ENCODE measurements around the gene NOD1. TPM values are rescaled to one million over a fixed set of nuclear protein-coding genes. Genes with fewer than 3 reads are reported as not detected.

Gene NOD1
- total RNA-seq, 3 donors from 2014 or later = 13.2 to 14.4 (median 13.2) TPM

DNA sequence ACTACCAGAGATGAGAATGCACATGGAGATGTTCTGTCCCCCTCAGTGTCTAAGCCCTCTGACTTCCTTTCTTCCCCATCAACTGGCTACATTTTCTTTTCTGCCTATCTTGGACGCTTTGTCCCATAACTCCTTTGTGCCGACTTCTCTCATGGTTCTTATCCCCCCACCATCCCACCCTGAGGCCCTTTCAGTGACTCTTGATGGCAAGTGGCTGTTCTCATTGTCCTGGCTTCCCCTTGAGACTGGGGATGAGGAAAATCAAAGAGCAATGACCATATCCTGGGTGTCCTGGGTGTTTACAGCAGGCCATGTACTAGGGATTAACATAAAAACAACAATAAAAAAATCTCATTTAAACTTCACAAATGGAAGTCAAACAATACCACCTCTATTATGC, 44.9 kb upstream of the NOD1 start:
- intact Hi-C loops (cut with DNase I, micrococcal nuclease) = no loop called here
- TF ChIP-seq, protein P1, sequence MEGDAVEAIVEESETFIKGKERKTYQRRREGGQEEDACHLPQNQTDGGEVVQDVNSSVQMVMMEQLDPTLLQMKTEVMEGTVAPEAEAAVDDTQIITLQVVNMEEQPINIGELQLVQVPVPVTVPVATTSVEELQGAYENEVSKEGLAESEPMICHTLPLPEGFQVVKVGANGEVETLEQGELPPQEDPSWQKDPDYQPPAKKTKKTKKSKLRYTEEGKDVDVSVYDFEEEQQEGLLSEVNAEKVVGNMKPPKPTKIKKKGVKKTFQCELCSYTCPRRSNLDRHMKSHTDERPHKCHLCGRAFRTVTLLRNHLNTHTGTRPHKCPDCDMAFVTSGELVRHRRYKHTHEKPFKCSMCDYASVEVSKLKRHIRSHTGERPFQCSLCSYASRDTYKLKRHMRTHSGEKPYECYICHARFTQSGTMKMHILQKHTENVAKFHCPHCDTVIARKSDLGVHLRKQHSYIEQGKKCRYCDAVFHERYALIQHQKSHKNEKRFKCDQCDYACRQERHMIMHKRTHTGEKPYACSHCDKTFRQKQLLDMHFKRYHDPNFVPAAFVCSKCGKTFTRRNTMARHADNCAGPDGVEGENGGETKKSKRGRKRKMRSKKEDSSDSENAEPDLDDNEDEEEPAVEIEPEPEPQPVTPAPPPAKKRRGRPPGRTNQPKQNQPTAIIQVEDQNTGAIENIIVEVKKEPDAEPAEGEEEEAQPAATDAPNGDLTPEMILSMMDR (IDR thresholded peaks at IDR 0.05) = no peak
- Histone ChIP-seq H3K4me3 (no peak overlapping the region), H3K4me1 (ENCODE audit: low read depth) (peaks cover 11% of the 10 kb centered on the region), H3K9me3 (no peaks in the 10 kb centered on the region), H3K36me3 (ENCODE audit: low read depth) (no peaks in the 10 kb centered on the region)
- DNase-seq (no peak), ATAC-seq (no peak)

DNA sequence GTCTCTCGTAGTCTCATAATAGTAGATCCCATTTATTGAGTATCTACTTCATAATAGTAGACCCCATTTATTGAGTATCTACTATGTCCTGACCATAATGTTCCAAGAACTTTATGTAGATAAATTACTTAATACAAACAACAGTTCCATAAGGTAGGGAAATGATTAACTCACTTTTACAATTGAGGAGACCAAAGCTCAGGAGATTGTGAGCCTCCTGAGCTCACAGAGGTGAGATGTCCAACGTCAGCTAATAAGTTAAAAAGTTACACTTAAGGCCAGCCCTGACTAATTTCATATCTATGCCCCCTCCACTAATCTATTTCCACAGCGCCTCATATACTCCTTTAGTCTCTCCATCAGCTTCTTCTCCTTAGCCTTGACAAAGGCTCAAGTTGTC, 43.6 kb upstream of the NOD1 start:
- H3K4me1 ChIP-seq (ENCODE audit: low read depth) = peaks cover 11% of the 10 kb centered on the region
- ATAC-seq (peak; percentile 83), DNase-seq (no peak)
- no peak overlapping the region for H3K4me3 ChIP-seq
- TF ChIP-seq, protein P1 (IDR thresholded peaks at IDR 0.05) = no peak
- no peaks in the 10 kb centered on the region for H3K9me3 ChIP-seq
- intact Hi-C loops (cut with DNase I, micrococcal nuclease) = no loop called here
- no peaks in the 10 kb centered on the region for H3K36me3 ChIP-seq (ENCODE audit: low read depth)

DNA sequence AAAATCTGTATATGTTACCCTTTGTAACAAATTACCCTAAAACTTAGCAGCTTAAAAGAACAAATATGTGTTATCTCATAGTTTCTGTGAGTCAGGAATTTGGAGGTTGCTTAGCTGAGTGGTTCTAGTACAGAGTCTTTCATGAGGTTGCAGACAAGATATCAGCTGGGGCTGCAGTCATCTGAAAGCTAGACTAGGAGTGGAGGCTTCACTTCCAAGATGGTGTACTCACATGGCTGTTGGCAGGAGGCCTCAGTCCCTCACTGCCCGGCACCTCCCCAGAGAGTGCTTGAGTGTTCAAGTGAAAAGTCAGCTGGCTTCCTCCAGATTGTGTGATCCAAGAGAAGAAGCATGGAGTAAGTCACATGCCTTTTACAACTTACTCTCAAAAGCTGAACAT, 42.9 kb upstream of the NOD1 start:
- no peaks in the 10 kb centered on the region for H3K9me3 ChIP-seq
- ATAC-seq (peak; percentile 52), DNase-seq (peak in 1 of 3 donors; percentile 33)

DNA sequence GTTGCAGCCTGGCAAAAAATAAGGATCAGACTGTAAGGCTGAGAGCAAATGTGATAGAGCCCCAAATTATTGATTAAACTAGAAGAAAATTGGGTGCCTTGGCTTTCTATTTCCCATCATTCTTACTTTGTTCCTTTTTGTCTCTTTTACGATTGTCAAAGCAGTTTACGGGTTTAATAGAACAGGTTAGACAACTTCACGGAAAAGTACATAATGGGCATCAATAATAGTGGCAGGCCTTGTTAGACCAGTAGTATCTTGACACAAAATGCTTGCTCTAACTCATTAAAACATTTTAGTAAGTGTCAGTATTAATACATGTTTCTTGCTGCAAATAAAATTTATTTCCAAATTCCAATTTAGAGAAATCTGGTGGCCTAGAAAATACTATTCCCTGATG, 40.5 kb upstream of the NOD1 start:
- no peak for DNase-seq
- H3K36me3 ChIP-seq (ENCODE audit: low read depth) = no peaks in the 10 kb centered on the region
- H3K4me1 ChIP-seq (ENCODE audit: low read depth) = peaks cover 11% of the 10 kb centered on the region
- peak; percentile 40 for ATAC-seq
- TF ChIP-seq, protein P1 (IDR thresholded peaks at IDR 0.05) = no peak
- H3K4me3 ChIP-seq = no peak overlapping the region
- intact Hi-C loops (cut with DNase I, micrococcal nuclease) = no loop called here
- H3K9me3 ChIP-seq = no peaks in the 10 kb centered on the region

More for the DNA sequence above, 42.9 kb upstream of the NOD1 start:
- intact Hi-C loops (cut with DNase I, micrococcal nuclease) = no loop called here
- H3K36me3 ChIP-seq (ENCODE audit: low read depth) = no peaks in the 10 kb centered on the region
- peaks cover 11% of the 10 kb centered on the region for H3K4me1 ChIP-seq (ENCODE audit: low read depth)
- H3K4me3 ChIP-seq = no peak overlapping the region
- TF ChIP-seq, protein P1 (IDR thresholded peaks at IDR 0.05) = no peak

DNA sequence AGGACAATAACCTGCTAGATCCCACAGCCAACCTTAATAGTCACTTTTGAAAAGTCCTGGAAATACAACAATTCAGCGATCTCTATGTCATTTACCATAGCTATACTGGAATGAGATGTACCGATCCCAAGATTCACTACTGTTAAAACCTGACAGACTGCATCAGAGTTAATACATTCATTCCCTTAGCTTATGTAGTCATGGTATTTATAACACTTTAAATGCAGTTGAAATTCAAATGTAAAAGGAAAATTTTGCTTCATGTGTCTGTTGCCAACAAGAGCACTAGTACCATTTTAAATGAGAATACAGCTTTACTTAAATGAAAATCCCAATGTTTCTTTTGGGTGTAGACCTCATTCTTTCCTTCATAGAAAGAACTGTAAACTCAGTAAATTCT, 37.2 kb upstream of the NOD1 start:
- no peaks in the 10 kb centered on the region for H3K36me3 ChIP-seq (ENCODE audit: low read depth)
- ATAC-seq = no peak
- DNase-seq = no peak
- intact Hi-C loops (cut with DNase I, micrococcal nuclease) = no loop called here
- H3K4me1 ChIP-seq (ENCODE audit: low read depth) = no peaks in the 10 kb centered on the region
- H3K9me3 ChIP-seq = no peaks in the 10 kb centered on the region
- TF ChIP-seq, protein P1 (IDR thresholded peaks at IDR 0.05) = no peak
- no peak overlapping the region for H3K4me3 ChIP-seq

DNA sequence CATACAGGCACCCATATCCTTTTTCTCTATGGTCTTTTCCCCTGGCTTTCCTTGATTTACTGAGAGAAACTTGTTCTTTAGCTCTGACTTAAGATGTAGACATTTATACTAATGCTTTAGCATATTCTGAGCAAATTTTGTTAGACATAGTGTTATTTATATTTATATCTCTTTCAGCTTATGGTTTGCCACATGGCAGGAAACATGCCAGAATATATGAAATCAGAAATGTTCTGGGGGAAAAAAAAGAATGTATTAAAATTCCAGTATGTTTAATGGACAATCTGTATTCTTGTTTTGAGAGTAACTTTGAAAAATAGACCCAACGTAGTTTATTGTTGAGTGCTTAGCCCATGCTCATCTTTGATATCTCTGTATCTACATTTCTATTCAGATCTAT, 36.2 kb upstream of the NOD1 start:
- DNase-seq (no peak), ATAC-seq (no peak)
- Histone ChIP-seq H3K36me3 (ENCODE audit: low read depth) (no peaks in the 10 kb centered on the region), H3K4me1 (ENCODE audit: low read depth) (no peaks in the 10 kb centered on the region), H3K4me3 (no peak overlapping the region), H3K9me3 (no peaks in the 10 kb centered on the region)
- TF ChIP-seq, protein P1 (IDR thresholded peaks at IDR 0.05) = no peak
- intact Hi-C loops (cut with DNase I, micrococcal nuclease) = no loop called here
